Stimulated activated CD8-positive, alpha-beta memory T cell treated with anti-CD3 and anti-CD28 coated beads, Interleukin-12 subunit alpha, Interleukin-12 subunit beta, amount 100 ng/mL, for 24 hours (primary cell): ENCODE results near the gene SLC35A2.

Experiments used
- DNase-seq: peaks from one replicate; pipeline ENCODE4 v3.0.0-alpha.2; 2020; ENCODE audit errors: extremely low read depth

Gene SLC35A2

GRCh38 chrX:48927736-48928382 lies 16.4 kb upstream of the SLC35A2 start:
- DNase-seq, result no peak

- no peak for DNase-seq
Measured at GRCh38 chrX:48927123-48927522, 15.7 kb upstream of the SLC35A2 start.

- DNase-seq, result no peak
Measured at GRCh38 chrX:48924270-48924669, 12.8 kb upstream of the SLC35A2 start.

- no peak for DNase-seq
Measured at GRCh38 chrX:48923771-48924170, 12.3 kb upstream of the SLC35A2 start.

GRCh38 chrX:48920718-48921104 lies 9.3 kb upstream of the SLC35A2 start:
- no peak for DNase-seq

- DNase-seq, result no peak
Measured at GRCh38 chrX:48919947-48920717, 8.7 kb upstream of the SLC35A2 start.

GRCh38 chrX:48919360-48919841 lies 8.0 kb upstream of the SLC35A2 start:
- DNase-seq, result no peak

- DNase-seq, result peak; percentile 74
Measured at GRCh38 chrX:48918643-48919340, 7.3 kb upstream of the SLC35A2 start, which contains the start of gene PIM2. TSS of gene PIM2 (minus strand) at chrX:48919024. CDS start at chrX:48918834, 190 bp downstream.

- no peak for DNase-seq
Measured at GRCh38 chrX:48918301-48918642, 6.8 kb upstream of the SLC35A2 start.

GRCh38 chrX:48917139-48918001 lies 5.9 kb upstream of the SLC35A2 start:
- DNase-seq, result no peak

- no peak for DNase-seq
Measured at GRCh38 chrX:48914593-48915493, 3.4 kb upstream of the SLC35A2 start.

- no peak for DNase-seq
Measured at GRCh38 chrX:48913605-48914366, 2.3 kb upstream of the SLC35A2 start.

GRCh38 chrX:48910926-48911411 lies 477 bp downstream of the SLC35A2 start:
- no peak for DNase-seq

GRCh38 chrX:48909703-48910294 lies 1.6 kb downstream of the SLC35A2 start:
- DNase-seq, result no peak

- DNase-seq, result no peak
Measured at GRCh38 chrX:48908600-48908999, 2.8 kb downstream of the SLC35A2 start.

- no peak for DNase-seq
Measured at GRCh38 chrX:48905090-48905790, 6.2 kb downstream of the SLC35A2 start.

GRCh38 chrX:48904626-48905025 lies 6.8 kb downstream of the SLC35A2 start:
- no peak for DNase-seq

- DNase-seq, result no peak
Measured at GRCh38 chrX:48904180-48904579, 7.3 kb downstream of the SLC35A2 start.

- DNase-seq, result no peak
Measured at GRCh38 chrX:48903290-48903689, 8.2 kb downstream of the SLC35A2 start.
